PC-3 (cell line): ENCODE results near the gene IRX6.

Experiments used
- EZH2 ChIP-seq: fragments of 300-600 bp; sonication (generic); IDR thresholded peaks from one replicate; pipeline ENCODE4 v1.6.1; 2017; ENCODE audit warnings: antibody characterized with exemption, mild to moderate bottlenecking, low read length; ENCODE audit not compliant: unreplicated experiment
- TF ChIP-seq, protein P1 (sequence below): fragments of 300-600 bp; sonication (generic); conservative IDR thresholded peaks from 2 replicates; pipeline ENCODE4 v1.5.1; 2017; ENCODE audit warnings: antibody characterized with exemption, low read depth, mild to moderate bottlenecking, low read length

DNA sequence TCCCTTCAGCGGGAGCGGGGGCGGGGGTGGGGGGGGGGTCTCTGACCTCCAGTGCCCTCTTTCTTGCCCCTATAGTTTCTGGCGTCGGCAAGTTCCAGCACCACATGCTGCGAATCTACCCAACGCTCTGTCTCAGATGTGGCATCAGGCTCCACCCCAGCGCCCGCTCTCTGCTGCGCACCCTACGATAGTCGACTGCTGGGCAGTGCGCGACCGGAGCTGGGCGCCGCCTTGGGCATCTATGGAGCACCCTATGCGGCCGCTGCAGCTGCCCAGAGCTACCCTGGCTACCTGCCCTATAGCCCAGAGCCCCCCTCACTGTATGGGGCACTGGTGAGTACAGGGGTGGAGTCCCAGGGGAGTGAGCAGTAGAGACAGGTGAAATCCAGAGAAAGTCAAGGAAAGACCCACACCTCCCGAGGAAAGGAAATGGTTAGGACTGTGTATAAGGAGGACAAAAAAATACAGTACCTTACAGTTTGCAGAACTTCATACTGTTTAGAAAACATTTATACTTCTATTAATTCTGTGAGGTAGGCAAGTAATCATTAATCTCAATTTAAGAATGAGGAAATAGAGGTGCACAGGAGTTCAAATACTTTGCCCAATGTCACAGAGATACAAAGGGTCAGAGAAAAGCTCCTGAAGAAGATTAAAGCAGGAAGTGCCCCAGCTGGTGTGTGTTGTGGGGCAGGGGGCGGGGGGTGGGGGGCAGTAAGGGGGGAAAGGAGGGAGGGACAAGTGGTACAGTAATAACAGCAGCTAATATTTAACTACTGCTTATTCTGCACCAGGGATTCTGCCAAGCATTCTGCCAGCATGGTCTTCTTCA lies 2.5 kb downstream of the IRX6 start:
- TF ChIP-seq, protein P1, sequence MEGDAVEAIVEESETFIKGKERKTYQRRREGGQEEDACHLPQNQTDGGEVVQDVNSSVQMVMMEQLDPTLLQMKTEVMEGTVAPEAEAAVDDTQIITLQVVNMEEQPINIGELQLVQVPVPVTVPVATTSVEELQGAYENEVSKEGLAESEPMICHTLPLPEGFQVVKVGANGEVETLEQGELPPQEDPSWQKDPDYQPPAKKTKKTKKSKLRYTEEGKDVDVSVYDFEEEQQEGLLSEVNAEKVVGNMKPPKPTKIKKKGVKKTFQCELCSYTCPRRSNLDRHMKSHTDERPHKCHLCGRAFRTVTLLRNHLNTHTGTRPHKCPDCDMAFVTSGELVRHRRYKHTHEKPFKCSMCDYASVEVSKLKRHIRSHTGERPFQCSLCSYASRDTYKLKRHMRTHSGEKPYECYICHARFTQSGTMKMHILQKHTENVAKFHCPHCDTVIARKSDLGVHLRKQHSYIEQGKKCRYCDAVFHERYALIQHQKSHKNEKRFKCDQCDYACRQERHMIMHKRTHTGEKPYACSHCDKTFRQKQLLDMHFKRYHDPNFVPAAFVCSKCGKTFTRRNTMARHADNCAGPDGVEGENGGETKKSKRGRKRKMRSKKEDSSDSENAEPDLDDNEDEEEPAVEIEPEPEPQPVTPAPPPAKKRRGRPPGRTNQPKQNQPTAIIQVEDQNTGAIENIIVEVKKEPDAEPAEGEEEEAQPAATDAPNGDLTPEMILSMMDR: no peak
- no peak for TF ChIP-seq EZH2
